Kidney (tissue), 22 donors: ENCODE results near the gene PPFIA4. TPM values are rescaled to one million over a fixed set of nuclear protein-coding genes. Genes with fewer than 3 reads are reported as not detected.

Experiments
- DNase-seq, 5 donors: peaks; one replicate each; pipeline ENCODE4 v3.0.0-alpha.2; 2013 to 2020
- FAIRE-seq: peaks from 2 replicates; lab custom pipeline; 2012; peaks lifted over from hg19 to GRCh38; lab: Jason Lieb, UNC
- H3K27ac ChIP-seq, 2 donors: one replicate each; pipeline ENCODE4 v1.7.0; 2013; ENCODE audit warnings: low read depth in 2 of 2, low read length in 2 of 2, inconsistent platforms in 1 of 2
- H3K27me3 ChIP-seq: one replicate; pipeline ENCODE4 v1.7.1; 2013; ENCODE audit warnings: low read length, inconsistent platforms; ENCODE audit not compliant: control insufficient read depth, insufficient read depth
- H3K36me3 ChIP-seq, 3 donors: one replicate each; pipeline versions ENCODE4 v1.7.0 to v1.7.1; 2013; ENCODE audit warnings: low read length in 3 of 3, control low read depth in 1 of 3, inconsistent platforms in 1 of 3; ENCODE audit not compliant: insufficient read depth in 3 of 3, control insufficient read depth in 2 of 3
- H3K4me1 ChIP-seq, 3 donors: one replicate each; pipeline versions ENCODE4 v1.7.0 to v1.7.1; 2013; ENCODE audit warnings: low read length in 3 of 3, inconsistent platforms in 1 of 3, low read depth in 1 of 3; ENCODE audit not compliant: control insufficient read depth in 2 of 3, insufficient read depth in 2 of 3
- H3K4me3 ChIP-seq, 3 donors: one replicate each; pipeline versions ENCODE4 v1.7.0 to v1.8.1; 2013; ENCODE audit warnings: low read length in 3 of 3, control low read depth in 1 of 3, inconsistent platforms in 1 of 3
- H3K9ac ChIP-seq, 3 donors: one replicate each; pipeline versions ENCODE4 v1.7.0 to v1.7.1; 2013; ENCODE audit warnings: low read length in 3 of 3, control low read depth in 1 of 3, inconsistent platforms in 1 of 3
- H3K9me3 ChIP-seq, 3 donors: one replicate each; pipeline versions ENCODE4 v1.7.0 to v1.7.1; 2013; ENCODE audit warnings: low read length in 3 of 3, control low read depth in 1 of 3, inconsistent platforms in 1 of 3; ENCODE audit not compliant: control insufficient read depth in 2 of 3, insufficient read depth in 1 of 3
- intact Hi-C: fragments of 100-400 bp; cut with DNase I; formaldehyde crosslinking; loops from one replicate; pipeline ENCODE4 v1.11.1; 2022
- long read RNA-seq, 10 donors: library from polyadenylated mRNA in 1 of 10; unstranded in 1 of 10; transcript quantifications; one replicate each; pipeline ENCODE4 v2.0.0 and lab custom pipeline, GENCODE V29; 2021 to 2026
- polyA plus RNA-seq: library from polyadenylated mRNA; stranded (reverse); fragments of 350-450 nt; fragmentation: Illumina TruSeq; extraction: RNeasy Lipid Tissue Mini Kit (QIAGEN cat#74804); gene quantifications from one replicate; pipeline ENCODE4 v1.2.3, GENCODE V29; 2014; ENCODE audit warnings: low read depth, low replicate concordance; ENCODE audit not compliant: insufficient read depth
- total RNA-seq: library from RNA; stranded (reverse); fragmentation: NEBNext Ultra II Directional; extraction: Animal tissue kit (Norgen Biotek cat#: 25700); gene quantifications from one replicate; pipeline ENCODE4 v1.2.1, GENCODE V29; 2021
- TF ChIP-seq, protein P1 (sequence below): IDR thresholded peaks from 3 replicates; pipeline ENCODE4 v1.5.1; 2012; ENCODE audit warnings: mild to moderate bottlenecking, moderate library complexity, borderline replicate concordance; ENCODE audit not compliant: insufficient read depth; ENCODE audit errors: extremely low read depth
- donor health status: control.
- donor health status: control.
- donor health status: control.
- donor health status: control.
- donor health status: control.
- donor health status: DM: yes; HTN: yes; CAD: no.
- donor health status: Normal renal cell carcinoma (clear cell type).

The PPFIA4 gene
- total RNA-seq (1.7 TPM), polyA plus RNA-seq (5.2 TPM)
- long read RNA-seq, donor 1 = 0 reads
- long read RNA-seq, donor 2 = 0 reads
- long read RNA-seq, donor 3, partial matches to known transcripts = 13 of 13 reads
- long read RNA-seq, donor 3, other reads (novel, unspliced or antisense) = 0 of 13 reads
- long read RNA-seq, donor 4 = 0 reads
- long read RNA-seq, donor 5 = 0 reads
- long read RNA-seq, donor 6 = 0 reads
- long read RNA-seq, donor 7, partial matches to known transcripts = 0 of 1 reads
- long read RNA-seq, donor 7, other reads (novel, unspliced or antisense) = 1 of 1 reads
- long read RNA-seq, donor 8 = 0 reads
- long read RNA-seq, donor 9 = 0 reads
- long read RNA-seq, donor 10 = 0 reads

DNA sequence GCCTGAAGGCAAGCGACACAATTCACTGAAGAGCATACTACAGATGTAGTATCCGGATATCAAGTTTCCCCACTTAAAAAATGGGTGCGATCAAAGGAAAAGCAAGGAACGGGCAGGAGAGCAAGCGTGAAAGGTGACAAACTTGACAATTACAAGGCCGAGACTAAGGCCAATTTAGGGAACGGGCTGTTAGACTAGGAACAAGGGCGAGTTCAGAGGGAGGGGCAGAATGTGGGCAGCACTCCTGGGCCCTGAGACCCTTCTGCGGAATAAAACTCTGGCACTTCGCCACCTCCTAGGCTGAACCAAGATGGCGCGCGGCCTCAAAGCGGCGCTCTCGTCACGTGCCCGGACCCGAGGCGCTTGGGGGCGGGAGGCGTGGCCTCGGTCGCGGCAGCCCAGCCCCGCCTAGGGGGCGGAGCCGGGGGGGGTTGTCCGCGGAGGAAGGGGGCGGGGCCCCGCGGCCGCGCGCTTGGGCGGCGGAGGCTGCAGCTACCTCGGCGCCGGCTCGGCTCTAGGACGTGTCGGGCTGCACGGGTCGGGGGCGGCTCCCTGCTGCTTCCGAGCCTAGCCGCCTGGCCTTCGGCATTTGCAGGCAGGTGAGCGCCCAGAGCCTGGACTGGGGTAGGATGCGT, at the start of gene PPFIA4:
Gene PPFIA4, plus strand, starts transcription at position 461 of the 635 bp plus-strand sequence. CDS start 12,518 bp downstream, outside the sequence.
- intact Hi-C loops = no loop called here
- peak within 1 kb of the TSS; percentile 65 to 71 (median 70) for H3K4me3 ChIP-seq
- H3K27ac ChIP-seq = no peak within 1 kb of the TSS
- H3K9ac ChIP-seq = peak within 1 kb of the TSS in 2 of 3 donors; percentile 60 to 80
- no peaks in the 10 kb centered on the region for H3K27me3 ChIP-seq
- no peaks in the 10 kb centered on the region for H3K9me3 ChIP-seq
- peaks cover 0 to 8% (median 0%) of the 10 kb centered on the region in 3 donors for H3K4me1 ChIP-seq
- peaks cover 7 to 19% (median 12%) of the 10 kb centered on the region in 3 donors for H3K36me3 ChIP-seq
- FAIRE-seq (no peak), DNase-seq (peak; percentile 92 to 96 (median 94))
- TF ChIP-seq, protein P1, sequence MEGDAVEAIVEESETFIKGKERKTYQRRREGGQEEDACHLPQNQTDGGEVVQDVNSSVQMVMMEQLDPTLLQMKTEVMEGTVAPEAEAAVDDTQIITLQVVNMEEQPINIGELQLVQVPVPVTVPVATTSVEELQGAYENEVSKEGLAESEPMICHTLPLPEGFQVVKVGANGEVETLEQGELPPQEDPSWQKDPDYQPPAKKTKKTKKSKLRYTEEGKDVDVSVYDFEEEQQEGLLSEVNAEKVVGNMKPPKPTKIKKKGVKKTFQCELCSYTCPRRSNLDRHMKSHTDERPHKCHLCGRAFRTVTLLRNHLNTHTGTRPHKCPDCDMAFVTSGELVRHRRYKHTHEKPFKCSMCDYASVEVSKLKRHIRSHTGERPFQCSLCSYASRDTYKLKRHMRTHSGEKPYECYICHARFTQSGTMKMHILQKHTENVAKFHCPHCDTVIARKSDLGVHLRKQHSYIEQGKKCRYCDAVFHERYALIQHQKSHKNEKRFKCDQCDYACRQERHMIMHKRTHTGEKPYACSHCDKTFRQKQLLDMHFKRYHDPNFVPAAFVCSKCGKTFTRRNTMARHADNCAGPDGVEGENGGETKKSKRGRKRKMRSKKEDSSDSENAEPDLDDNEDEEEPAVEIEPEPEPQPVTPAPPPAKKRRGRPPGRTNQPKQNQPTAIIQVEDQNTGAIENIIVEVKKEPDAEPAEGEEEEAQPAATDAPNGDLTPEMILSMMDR = no peak

DNA sequence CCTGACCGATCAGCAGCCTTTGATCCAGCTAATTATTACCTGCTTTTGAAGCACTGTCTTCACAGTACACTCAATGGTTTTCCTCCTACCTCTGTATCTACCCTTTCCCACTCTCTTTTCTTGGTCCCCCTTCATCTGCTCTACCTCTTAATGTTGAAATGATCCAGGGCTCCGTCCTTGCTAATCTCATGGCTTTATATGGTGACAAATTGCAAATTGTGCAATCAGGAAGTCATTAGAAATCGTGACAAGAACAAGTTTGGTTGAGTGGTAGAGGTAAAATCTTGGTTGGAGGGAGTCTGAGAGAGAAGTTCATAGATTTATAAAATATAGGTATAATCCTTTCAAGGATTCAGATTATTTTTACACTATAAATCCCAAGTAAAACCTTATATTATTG, 49.7 kb upstream of the PPFIA4 start:
- FAIRE-seq (no peak), DNase-seq (no peak)
- Histone ChIP-seq H3K4me1 (no peaks in the 10 kb centered on the region), H3K27ac (no peak overlapping the region), H3K9ac (no peak overlapping the region), H3K27me3 (no peaks in the 10 kb centered on the region), H3K4me3 (no peak overlapping the region), H3K9me3 (no peaks in the 10 kb centered on the region), H3K36me3 (no peaks in the 10 kb centered on the region)
- TF ChIP-seq, protein P1 = no peak
- intact Hi-C loops = no loop called here

DNA sequence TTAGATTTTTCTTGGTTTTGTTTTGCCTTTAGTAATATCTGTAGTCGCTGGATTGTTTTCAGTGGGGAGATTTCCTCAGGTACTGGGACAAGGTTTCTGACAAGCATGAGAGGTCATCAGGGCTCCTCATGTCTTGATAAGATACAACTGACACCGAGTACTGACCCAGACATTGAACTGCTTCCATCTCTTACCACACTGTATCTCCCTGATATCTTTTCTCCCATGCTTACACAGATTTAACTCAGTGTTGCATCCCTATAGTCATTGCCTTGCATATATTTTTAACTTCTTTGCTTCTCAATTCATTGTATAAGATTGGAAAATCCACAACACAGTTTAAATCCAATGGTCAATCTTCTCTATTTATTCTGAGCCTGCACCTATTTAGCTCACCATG, 46.8 kb upstream of the PPFIA4 start:
- H3K27me3 ChIP-seq = no peaks in the 10 kb centered on the region
- H3K4me1 ChIP-seq = no peaks in the 10 kb centered on the region
- TF ChIP-seq, protein P1 = no peak
- intact Hi-C loops = no loop called here
- FAIRE-seq = no peak
- no peak overlapping the region for H3K9ac ChIP-seq
- H3K9me3 ChIP-seq = no peaks in the 10 kb centered on the region
- no peak overlapping the region for H3K4me3 ChIP-seq
- no peaks in the 10 kb centered on the region for H3K36me3 ChIP-seq
- H3K27ac ChIP-seq = no peak overlapping the region
- no peak for DNase-seq
